GM12873 (cell line): ENCODE results near the gene PRF1.

Experiments
- TF ChIP-seq, protein P1 (sequence below): IDR thresholded peaks from 2 replicates; pipeline ENCODE4 v1.5.1; 2012; ENCODE audit warnings: low read depth, mild to moderate bottlenecking, moderate library complexity, low read length, control low read depth; ENCODE audit not compliant: insufficient read depth; ENCODE audit errors: missing control alignments

Gene PRF1

DNA sequence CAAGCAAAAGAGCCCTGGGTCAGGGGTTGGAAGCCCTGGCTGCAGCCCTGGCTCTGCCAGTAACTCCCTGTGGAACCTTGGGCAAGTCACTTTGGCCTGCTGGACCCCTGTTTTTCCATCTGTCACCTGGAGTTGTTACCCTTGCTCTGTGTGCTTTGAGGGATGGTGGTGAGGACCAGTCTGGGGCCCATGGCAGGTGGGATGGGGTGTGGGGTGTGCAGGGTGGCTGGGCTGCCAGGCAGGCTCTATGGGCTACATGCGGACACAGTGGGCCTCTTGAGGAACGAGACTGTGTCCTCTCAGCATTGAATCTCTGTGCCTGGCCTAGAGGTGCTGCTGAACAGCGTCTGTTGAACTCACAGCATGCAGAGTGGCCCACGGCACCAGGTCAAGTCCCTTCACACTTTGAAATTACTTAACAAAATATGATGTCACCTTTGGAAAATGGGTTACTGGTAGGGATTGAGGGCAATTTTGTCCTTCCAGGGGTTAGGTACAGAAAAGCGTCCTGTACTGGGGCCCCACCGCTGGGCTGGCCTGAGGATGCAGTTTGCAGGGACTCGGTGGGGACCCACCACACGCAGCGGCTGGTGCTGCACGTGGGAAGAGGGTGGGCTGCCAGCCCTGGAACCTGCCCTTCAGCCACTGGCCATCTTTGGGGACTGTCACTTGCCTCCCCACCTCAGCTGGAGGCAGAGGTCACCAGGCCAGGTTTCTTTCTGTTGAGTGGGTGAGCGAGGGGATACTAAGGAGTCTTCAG lies 45.3 kb downstream of the PRF1 start:
- TF ChIP-seq, protein P1, sequence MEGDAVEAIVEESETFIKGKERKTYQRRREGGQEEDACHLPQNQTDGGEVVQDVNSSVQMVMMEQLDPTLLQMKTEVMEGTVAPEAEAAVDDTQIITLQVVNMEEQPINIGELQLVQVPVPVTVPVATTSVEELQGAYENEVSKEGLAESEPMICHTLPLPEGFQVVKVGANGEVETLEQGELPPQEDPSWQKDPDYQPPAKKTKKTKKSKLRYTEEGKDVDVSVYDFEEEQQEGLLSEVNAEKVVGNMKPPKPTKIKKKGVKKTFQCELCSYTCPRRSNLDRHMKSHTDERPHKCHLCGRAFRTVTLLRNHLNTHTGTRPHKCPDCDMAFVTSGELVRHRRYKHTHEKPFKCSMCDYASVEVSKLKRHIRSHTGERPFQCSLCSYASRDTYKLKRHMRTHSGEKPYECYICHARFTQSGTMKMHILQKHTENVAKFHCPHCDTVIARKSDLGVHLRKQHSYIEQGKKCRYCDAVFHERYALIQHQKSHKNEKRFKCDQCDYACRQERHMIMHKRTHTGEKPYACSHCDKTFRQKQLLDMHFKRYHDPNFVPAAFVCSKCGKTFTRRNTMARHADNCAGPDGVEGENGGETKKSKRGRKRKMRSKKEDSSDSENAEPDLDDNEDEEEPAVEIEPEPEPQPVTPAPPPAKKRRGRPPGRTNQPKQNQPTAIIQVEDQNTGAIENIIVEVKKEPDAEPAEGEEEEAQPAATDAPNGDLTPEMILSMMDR, result no peak

DNA sequence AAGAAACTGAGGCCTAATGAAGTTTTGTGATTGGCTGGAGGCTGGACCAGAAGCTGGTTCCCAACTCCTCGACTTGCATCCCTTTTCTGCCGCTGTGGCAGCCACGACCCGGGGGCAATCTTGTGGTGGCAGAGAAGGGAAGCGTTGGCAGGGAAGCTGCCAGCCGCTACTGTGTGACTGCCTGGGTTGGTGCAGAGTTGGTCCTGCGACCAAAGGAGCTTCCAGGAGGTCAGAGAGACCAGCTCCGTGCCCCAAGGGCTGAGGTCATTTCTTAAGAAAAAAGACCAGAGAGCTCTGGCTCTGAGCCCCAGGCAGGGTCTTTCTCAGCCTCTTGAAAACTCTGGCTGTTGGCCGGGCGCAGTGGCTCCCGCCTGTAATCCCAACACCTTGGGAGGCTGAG lies 47.2 kb downstream of the PRF1 start:
- TF ChIP-seq, protein P1, result no peak

DNA sequence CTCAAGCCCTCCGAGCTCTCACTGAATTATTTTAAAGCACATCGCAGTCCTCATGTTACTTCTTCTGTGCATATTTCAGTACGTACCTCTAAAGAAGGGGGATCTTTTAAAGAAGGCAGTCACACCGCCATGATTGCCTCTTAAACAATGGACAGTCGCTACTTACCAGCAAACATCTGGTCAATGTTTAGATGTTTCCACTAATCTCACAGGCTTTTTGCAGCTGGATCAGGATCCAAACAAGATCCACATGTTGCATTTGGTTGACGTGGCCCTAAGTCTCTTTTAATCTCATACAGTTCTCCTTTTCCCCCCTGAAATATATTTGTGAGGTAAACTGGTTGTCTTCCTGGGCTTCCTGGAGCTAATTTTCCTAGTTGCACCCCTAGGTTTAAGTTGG lies 50.0 kb downstream of the PRF1 start:
- TF ChIP-seq, protein P1, result no peak

DNA sequence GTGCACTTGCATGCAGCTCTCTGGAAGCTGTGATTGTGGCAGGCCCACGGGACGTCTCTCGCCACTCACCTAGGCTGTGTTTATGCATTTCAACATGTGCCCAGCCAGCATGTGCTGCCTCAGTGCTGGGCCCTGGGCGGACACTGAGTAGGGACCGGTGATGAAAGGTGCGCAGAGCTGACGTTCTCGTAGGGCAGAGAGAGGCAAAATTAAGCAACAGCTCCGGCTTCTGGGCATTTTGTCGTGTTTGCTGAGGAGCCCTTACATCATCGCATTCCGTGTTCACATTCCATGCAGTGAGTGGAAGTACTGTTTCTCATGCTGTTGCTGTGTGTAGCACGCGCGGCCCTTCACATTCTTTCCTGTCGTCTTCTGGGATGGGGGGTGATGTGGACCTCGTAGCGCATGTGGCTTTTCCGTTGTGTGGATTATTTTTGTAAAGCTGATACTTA lies 50.5 kb downstream of the PRF1 start:
- TF ChIP-seq, protein P1, result no peak

DNA sequence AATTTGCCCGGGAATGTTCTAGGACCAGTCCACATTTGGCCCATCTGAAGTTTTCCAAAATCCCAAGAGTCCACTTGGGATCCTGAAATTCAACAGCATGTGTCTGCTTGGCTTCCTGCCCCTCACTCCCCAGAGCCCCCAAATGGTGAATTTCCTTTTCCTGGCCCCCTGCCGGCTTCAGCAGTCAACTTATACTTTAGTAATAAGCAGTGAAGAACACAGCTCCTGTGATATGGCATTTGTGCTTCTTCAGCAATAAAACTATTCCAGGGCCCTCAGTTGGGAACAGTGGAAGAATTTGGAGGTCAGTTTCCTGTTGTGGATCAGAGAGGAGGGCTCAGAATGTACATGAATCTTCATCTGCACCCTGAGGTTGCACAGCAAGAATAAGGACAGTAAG lies 51.1 kb downstream of the PRF1 start:
- TF ChIP-seq, protein P1, result no peak

DNA sequence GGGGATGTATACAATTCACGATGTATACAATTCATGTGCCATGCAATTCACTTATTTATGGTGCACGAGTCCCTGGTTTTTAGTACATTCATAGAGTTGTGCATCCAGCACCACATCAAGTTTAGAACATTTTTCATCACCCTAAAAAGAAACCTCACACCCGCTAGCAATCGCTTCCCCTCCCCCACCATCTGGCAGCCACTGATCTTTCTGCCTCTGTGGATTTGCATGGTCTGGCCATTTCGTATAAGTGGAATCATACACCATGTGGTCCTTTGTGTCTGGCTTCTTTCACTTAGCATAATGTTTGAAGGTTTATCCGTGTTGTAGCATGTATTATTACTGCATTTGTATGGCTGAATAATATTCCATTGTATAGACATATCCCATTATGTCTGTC lies 52.1 kb downstream of the PRF1 start:
- TF ChIP-seq, protein P1, result no peak

DNA sequence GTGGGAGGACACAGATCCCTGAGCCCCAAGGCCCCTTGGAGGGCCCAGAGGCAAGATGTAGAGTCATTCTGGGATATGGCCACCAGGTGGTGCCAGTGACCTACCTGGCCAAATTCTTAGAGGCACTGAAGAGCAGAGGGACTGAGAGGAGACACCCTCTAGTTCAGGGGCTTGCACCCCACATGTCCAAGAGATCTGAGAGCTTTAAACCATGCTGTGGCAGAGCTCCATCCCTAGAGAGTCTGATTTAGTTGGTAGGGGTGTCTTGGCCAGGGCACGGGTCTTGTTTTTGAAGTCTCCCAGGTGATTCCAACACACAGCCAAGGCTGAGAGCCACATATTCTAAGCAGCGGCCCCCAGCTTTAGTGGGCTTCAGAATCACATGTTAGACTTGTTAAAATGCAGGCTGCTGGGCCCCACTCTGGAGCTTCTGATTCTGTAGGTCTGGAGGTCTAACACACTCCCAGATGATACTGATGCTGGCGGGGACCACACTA lies 52.5 kb downstream of the PRF1 start:
- TF ChIP-seq, protein P1, result peak; percentile 92
